Suprapubic skin (tissue), 4 donors: Measurements from ENCODE around the gene VSIR.

Source experiments
- CTCF ChIP-seq, 2 donors: fragments of 200-600 bp in 1 of 2; fragments of 450-650 bp in 1 of 2; sonication (generic) in 1 of 2; IDR thresholded peaks; one replicate each; pipeline ENCODE4 v1.5.1; 2016 to 2019; ENCODE audit warnings: antibody characterized with exemption in 2 of 2, mild to moderate bottlenecking in 1 of 2, moderate library complexity in 1 of 2
- POLR2A ChIP-seq, 2 donors: fragments of 450-650 bp; IDR thresholded peaks; one replicate each; pipeline ENCODE4 v1.6.1; 2017; ENCODE audit warnings: antibody characterized with exemption in 2 of 2, mild to moderate bottlenecking in 2 of 2, moderate library complexity in 2 of 2
- POLR2AphosphoS5 ChIP-seq, 3 donors: sonication (generic); formaldehyde crosslinking; IDR thresholded peaks; one replicate each; pipeline ENCODE4 v1.6.1; 2017; ENCODE audit warnings: antibody characterized with exemption in 3 of 3

DNA sequence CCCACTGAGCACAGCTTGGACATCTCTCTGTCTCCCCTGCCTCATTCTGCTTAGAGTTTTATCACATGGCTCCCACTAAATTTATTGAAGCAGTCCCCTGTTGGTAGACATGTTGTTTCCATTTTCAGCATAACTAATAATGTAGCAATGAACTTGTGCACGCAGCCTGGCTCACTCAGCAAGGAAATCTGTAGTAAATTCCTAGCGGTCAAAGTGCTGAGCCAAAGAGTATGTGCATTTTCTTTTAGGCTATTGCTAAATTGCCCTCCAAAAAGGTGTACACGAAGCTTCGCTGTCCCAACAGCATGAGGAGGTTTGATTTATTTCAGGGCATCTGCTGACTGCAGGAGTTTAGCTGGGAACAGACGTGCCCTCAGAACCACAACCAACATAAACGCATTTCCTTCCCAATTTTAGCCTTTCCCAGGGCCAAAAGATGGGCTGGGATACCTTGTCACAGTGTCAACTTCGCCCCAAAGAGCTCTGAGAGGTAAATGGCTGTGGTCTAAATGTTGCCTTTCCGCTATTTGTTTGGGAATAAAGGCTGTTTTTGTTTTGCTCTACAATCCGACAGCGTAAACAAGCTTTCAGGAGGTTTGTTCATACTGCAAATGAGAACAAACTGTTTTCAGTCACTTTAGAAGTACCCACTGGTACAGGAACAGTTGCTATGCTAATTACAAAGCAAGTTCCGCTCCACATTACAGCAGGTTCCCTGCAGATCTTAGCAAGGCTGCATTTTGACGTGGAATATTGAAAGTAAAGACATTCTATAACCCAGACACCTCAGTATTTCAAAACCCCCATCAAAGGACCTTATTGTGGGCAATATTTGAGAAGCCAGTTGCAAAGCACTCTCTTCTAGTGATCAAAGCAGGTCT is 16.8 kb downstream of the VSIR start:
- TF ChIP-seq POLR2A (IDR thresholded peaks at IDR 0.05): no peak
- no peak for TF ChIP-seq CTCF (IDR thresholded peaks at IDR 0.05)
- no peak for TF ChIP-seq POLR2AphosphoS5 (IDR thresholded peaks at IDR 0.05)
